ENCODE results near the gene FBLN1. TPM values are rescaled to one million over a fixed set of nuclear protein-coding genes. Genes with fewer than 3 reads are reported as not detected.

The FBLN1 gene
- total RNA-seq, 1 donor from 2014 or later: 297 TPM

DNA sequence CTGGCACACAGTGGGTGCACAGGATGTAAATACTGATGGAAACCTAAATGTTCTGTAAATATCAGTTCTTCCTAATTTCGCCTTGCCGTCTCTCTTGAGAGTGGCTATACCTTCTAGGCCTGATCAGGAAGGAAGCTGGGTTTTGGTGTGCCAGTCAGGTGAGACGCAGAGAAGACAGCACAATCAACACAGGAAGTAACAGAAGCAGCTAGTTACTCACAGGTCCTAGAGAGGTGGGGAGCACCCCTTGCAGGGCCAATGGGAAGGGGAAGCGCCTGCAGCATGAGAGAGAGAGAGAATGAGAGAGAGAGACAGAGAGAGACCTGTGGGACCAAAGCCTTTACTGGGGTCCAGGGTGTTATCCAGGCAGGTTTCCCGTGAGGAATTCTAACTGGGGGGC is 80.8 kb downstream of the FBLN1 start:
- DNase-seq (ENCODE audit: low spot score in 2 of 2, unreplicated experiment in 2 of 2): no peak
- Mint-ChIP-seq H3K36me3 (no peaks in the 10 kb centered on the region), H3K27ac (no peak overlapping the region), H3K27me3 (ENCODE audit: low read depth) (no peaks in the 10 kb centered on the region), H3K9me3 (no peaks in the 10 kb centered on the region), H3K4me1 (peaks cover 80% of the 10 kb centered on the region), H3K4me3 (no peak overlapping the region)
- TF ChIP-seq, protein P1, sequence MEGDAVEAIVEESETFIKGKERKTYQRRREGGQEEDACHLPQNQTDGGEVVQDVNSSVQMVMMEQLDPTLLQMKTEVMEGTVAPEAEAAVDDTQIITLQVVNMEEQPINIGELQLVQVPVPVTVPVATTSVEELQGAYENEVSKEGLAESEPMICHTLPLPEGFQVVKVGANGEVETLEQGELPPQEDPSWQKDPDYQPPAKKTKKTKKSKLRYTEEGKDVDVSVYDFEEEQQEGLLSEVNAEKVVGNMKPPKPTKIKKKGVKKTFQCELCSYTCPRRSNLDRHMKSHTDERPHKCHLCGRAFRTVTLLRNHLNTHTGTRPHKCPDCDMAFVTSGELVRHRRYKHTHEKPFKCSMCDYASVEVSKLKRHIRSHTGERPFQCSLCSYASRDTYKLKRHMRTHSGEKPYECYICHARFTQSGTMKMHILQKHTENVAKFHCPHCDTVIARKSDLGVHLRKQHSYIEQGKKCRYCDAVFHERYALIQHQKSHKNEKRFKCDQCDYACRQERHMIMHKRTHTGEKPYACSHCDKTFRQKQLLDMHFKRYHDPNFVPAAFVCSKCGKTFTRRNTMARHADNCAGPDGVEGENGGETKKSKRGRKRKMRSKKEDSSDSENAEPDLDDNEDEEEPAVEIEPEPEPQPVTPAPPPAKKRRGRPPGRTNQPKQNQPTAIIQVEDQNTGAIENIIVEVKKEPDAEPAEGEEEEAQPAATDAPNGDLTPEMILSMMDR (IDR thresholded peaks at IDR 0.05; ENCODE audit: unreplicated experiment): no peak

DNA sequence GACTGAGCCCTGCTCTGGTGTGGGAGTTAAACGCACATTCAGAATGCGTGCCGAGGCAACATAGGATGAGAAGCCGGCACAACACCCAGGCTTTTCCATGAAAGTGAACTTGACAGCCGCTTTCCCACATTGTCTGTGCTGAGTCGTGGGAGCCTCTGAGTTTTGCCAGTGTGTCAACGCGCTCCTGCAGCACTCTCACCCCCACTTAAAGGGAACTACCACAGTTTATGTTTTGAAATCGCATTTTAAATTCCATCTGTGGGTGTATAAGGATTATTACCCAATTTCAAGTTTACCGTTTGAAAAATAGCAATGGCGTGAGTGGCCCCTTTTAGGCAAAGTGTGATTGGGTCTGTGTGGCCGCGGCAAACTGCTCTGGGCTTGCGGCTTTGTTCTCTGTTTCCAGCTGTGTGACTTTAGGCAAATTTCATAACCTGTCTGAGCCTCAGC is 81.5 kb downstream of the FBLN1 start:
- TF ChIP-seq, protein P1 (IDR thresholded peaks at IDR 0.05; ENCODE audit: unreplicated experiment): no peak
- Mint-ChIP-seq H3K36me3 (no peaks in the 10 kb centered on the region), H3K4me3 (no peak overlapping the region), H3K9me3 (no peaks in the 10 kb centered on the region), H3K4me1 (peaks cover 85% of the 10 kb centered on the region), H3K27ac (peak overlapping the region; percentile 39), H3K27me3 (ENCODE audit: low read depth) (no peaks in the 10 kb centered on the region)
- DNase-seq (ENCODE audit: low spot score in 2 of 2, unreplicated experiment in 2 of 2): no peak

DNA sequence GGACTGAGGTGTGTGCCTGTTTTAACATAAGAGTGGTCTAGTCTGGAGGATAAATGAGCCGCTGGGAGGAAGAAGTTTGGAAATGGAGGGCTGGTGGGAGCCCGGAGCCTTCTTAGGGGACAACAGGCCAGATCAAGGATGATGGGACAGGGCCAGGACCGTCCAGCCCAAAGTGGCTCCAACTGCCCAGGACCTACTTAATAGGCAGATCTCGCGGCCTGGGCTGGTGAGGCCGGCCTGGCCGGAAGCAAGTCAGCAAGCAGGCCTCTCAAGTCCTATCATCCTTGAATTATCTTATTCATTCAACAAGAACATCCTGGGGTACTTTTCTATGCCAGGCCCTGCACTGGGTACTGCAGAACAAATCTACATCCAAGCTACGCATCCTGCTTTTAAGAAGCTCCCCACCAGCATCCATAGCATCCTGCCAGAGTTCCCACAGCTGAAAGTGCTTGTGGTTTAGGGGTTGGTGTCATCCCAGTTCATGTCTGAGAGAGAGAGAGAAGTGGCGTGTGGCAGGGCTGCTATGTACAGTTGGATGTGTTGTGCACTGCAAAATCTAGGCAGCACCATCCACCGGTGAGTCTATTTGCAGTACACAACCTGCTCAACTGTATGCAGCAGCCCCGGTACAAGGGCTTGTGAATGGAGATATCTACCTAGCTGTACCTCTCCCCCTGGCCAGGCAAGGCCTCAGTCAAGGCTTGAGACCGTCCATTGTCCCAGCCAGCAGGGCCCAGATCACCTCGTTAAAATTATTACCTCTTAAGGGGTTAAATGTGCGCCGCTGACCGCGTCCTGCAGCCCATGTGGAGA is 82.1 kb downstream of the FBLN1 start:
- Mint-ChIP-seq H3K4me3 (no peak overlapping the region), H3K27ac (peak overlapping the region; percentile 27), H3K9me3 (no peaks in the 10 kb centered on the region), H3K4me1 (peaks cover 85% of the 10 kb centered on the region), H3K36me3 (no peaks in the 10 kb centered on the region), H3K27me3 (ENCODE audit: low read depth) (no peaks in the 10 kb centered on the region)
- no peak for DNase-seq (ENCODE audit: low spot score in 2 of 2, unreplicated experiment in 2 of 2)
- TF ChIP-seq, protein P1 (IDR thresholded peaks at IDR 0.05; ENCODE audit: unreplicated experiment): no peak

DNA sequence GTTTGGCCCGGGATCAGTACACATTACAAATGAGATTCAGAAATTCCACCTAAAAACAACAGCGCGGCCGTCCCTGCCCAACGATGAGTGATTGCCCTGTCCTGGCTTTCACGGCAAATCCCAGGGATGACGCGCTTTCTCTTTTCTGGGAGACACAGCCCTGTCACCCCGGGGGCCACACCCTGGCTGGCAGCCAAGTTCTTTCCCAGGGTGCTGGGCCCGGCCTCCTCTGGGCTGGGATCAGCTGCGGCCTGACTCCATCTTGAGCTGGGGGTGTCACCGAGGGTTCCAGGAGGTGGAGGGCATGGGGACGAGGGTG is 82.7 kb downstream of the FBLN1 start:
- Mint-ChIP-seq H3K9me3 (no peaks in the 10 kb centered on the region), H3K27ac (peak overlapping the region; percentile 27), H3K27me3 (ENCODE audit: low read depth) (no peaks in the 10 kb centered on the region), H3K4me3 (no peak overlapping the region), H3K36me3 (no peaks in the 10 kb centered on the region), H3K4me1 (peaks cover 84% of the 10 kb centered on the region)
- TF ChIP-seq, protein P1 (IDR thresholded peaks at IDR 0.05; ENCODE audit: unreplicated experiment): no peak
- DNase-seq (ENCODE audit: low spot score in 2 of 2, unreplicated experiment in 2 of 2): no peak

DNA sequence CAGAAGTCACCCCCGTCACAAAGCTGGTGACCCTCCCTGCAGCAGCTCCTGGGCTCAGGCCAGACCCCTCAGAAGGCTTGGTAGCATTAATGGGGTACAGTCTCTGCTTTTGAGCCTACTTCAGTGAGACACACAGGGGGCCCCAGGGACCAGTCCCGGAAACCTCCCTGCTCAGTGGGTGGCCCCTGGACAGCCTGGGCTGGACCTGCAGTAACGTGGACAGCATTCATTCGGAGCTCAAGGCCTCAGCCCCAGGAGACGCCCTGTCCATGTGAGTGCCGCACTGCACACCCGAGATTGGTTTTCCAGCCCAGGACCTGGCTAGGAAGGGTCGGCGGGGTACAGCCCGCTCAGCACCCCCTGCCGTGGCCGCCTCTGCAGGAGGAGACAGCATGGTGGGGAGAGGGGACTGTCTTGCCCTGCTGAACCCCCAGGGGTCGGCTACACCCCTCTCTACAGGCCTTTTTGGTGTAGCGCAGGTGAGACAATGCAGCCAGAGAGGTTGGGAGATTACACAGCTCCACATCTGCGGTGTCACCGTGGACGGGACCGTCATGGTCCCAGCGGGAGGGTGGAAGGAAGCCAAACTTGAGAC is 83.4 kb downstream of the FBLN1 start:
- TF ChIP-seq, protein P1 (IDR thresholded peaks at IDR 0.05; ENCODE audit: unreplicated experiment): no peak
- DNase-seq (ENCODE audit: low spot score in 2 of 2, unreplicated experiment in 2 of 2): no peak
- H3K4me3 Mint-ChIP-seq: no peak overlapping the region

More for the DNA sequence above, 83.4 kb downstream of the FBLN1 start:
- H3K27me3 Mint-ChIP-seq (ENCODE audit: low read depth): no peaks in the 10 kb centered on the region
- no peaks in the 10 kb centered on the region for H3K9me3 Mint-ChIP-seq
- H3K4me1 Mint-ChIP-seq: peaks cover 84% of the 10 kb centered on the region
- no peaks in the 10 kb centered on the region for H3K36me3 Mint-ChIP-seq
- peak overlapping the region; percentile 13 for H3K27ac Mint-ChIP-seq

All from mesothelial cell of epicardium (in vitro differentiated cells).